H9 (cell line): ENCODE results near the gene ERC2. TPM values are rescaled to one million over a fixed set of nuclear protein-coding genes. Genes with fewer than 3 reads are reported as not detected.
A peak's percentile ranks its signal among the peaks of the same experiment; 100 is the strongest.

Experiments used
- DNase-seq: peaks from one replicate; pipeline ENCODE4 v3.0.0-alpha.2; 2017
- H2AFZ ChIP-seq: one replicate; pipeline ENCODE4 v1.6.1; 2013; ENCODE audit warnings: mild to moderate bottlenecking, low read length, control low read depth, moderate library complexity
- H2AK5ac ChIP-seq: 2 replicates; pipeline ENCODE4 v1.6.1; 2013; ENCODE audit warnings: low read length, control low read depth, mixed read lengths; ENCODE audit not compliant: insufficient read length
- H2BK120ac ChIP-seq: one replicate; pipeline ENCODE4 v1.6.1; 2013; ENCODE audit warnings: low read depth, mild to moderate bottlenecking, low read length, control low read depth, inconsistent platforms; ENCODE audit not compliant: poor library complexity, severe bottlenecking
- H2BK12ac ChIP-seq: 2 replicates; pipeline ENCODE4 v1.6.1; 2013; ENCODE audit warnings: low read length, control low read depth, mixed read lengths, low read depth; ENCODE audit not compliant: insufficient read length
- H2BK15ac ChIP-seq: 2 replicates; pipeline ENCODE4 v1.6.1; 2013; ENCODE audit warnings: low read depth, low read length, control low read depth
- H2BK20ac ChIP-seq: one replicate; pipeline ENCODE4 v1.6.1; 2013; ENCODE audit warnings: low read depth, mild to moderate bottlenecking, low read length, control low read depth, inconsistent platforms; ENCODE audit not compliant: poor library complexity, severe bottlenecking
- H2BK5ac ChIP-seq: 2 replicates; pipeline ENCODE4 v1.6.1; 2013; ENCODE audit warnings: low read length, control low read depth, mixed read lengths; ENCODE audit not compliant: insufficient read length
- H3K14ac ChIP-seq: 2 replicates; pipeline ENCODE4 v1.6.1; 2013; ENCODE audit warnings: low read length, control low read depth; ENCODE audit not compliant: insufficient read depth
- H3K18ac ChIP-seq: 2 replicates; pipeline ENCODE4 v1.6.1; 2013; ENCODE audit warnings: low read depth, mild to moderate bottlenecking, mixed read lengths, low read length, control low read depth; ENCODE audit not compliant: insufficient read length
- H3K23ac ChIP-seq: 2 replicates; pipeline ENCODE4 v1.6.1; 2013; ENCODE audit warnings: low read length, control low read depth, mixed read lengths, low read depth; ENCODE audit not compliant: insufficient read length
- H3K23me2 ChIP-seq: 2 replicates; pipeline ENCODE4 v1.6.1; 2013; ENCODE audit warnings: low read depth, mild to moderate bottlenecking, mixed read lengths, low read length, control low read depth; ENCODE audit not compliant: insufficient read length, poor library complexity, severe bottlenecking
- H3K27ac ChIP-seq: 2 replicates; pipeline ENCODE4 v1.5.1; 2013; ENCODE audit warnings: low read length, control low read depth, mixed read lengths, low read depth; ENCODE audit not compliant: insufficient read length
- H3K27me3 ChIP-seq: 2 replicates; pipeline ENCODE4 v1.6.1; 2013; ENCODE audit warnings: low read length, control low read depth, inconsistent platforms; ENCODE audit not compliant: insufficient read depth
- H3K4ac ChIP-seq: 2 replicates; pipeline ENCODE4 v1.6.1; 2013; ENCODE audit warnings: low read depth, mild to moderate bottlenecking, control low read depth, inconsistent platforms, low read length, moderate library complexity
- H3K4me1 ChIP-seq: 2 replicates; pipeline ENCODE4 v1.6.1; 2013; ENCODE audit warnings: low read length, control low read depth, inconsistent platforms; ENCODE audit not compliant: insufficient read depth
- H3K4me2 ChIP-seq: 2 replicates; pipeline ENCODE4 v1.6.1; 2013; ENCODE audit warnings: low read length, control low read depth, mixed read lengths; ENCODE audit not compliant: insufficient read length, insufficient read depth
- H3K56ac ChIP-seq: 2 replicates; pipeline ENCODE4 v1.6.1; 2013; ENCODE audit warnings: low read depth, mild to moderate bottlenecking, mixed read lengths, low read length, control low read depth; ENCODE audit not compliant: insufficient read length
- H3K79me1 ChIP-seq: 2 replicates; pipeline ENCODE4 v1.6.1; 2013; ENCODE audit warnings: low read depth, mild to moderate bottlenecking, moderate library complexity, low read length, control low read depth, inconsistent platforms; ENCODE audit not compliant: insufficient read depth, poor library complexity, severe bottlenecking
- H3K79me2 ChIP-seq: 2 replicates; pipeline ENCODE4 v1.6.1; 2013; ENCODE audit warnings: low read length, control low read depth, inconsistent platforms; ENCODE audit not compliant: insufficient read depth
- H3K9ac ChIP-seq: 2 replicates; pipeline ENCODE4 v1.6.1; 2013; ENCODE audit warnings: low read length, control low read depth, mixed read lengths; ENCODE audit not compliant: insufficient read length; ENCODE audit errors: extremely low read depth
- H3K9me3 ChIP-seq: one replicate; pipeline ENCODE4 v1.6.1; 2013; ENCODE audit warnings: low read depth, low read length, inconsistent platforms; ENCODE audit not compliant: control insufficient read depth
- H3T11ph ChIP-seq: one replicate; pipeline ENCODE4 v1.6.1; 2013; ENCODE audit warnings: mild to moderate bottlenecking, low read length, control low read depth, inconsistent platforms
- H4K20me1 ChIP-seq: one replicate; pipeline ENCODE4 v1.6.1; 2013; ENCODE audit not compliant: control insufficient read depth, insufficient read length, insufficient read depth
- H4K5ac ChIP-seq: 2 replicates; pipeline ENCODE4 v1.6.1; 2013; ENCODE audit warnings: low read depth, mild to moderate bottlenecking, mixed read lengths, low read length, control low read depth; ENCODE audit not compliant: insufficient read length
- H4K8ac ChIP-seq: replicated peaks from 2 replicates; pipeline ENCODE4 v1.6.1; 2013; ENCODE audit warnings: low read length, control low read depth, mixed read lengths, low read depth; ENCODE audit not compliant: insufficient read length
- H4K91ac ChIP-seq: 2 replicates; pipeline ENCODE4 v1.6.1; 2013; ENCODE audit warnings: low read depth, mild to moderate bottlenecking, moderate library complexity, mixed read lengths, low read length, control low read depth; ENCODE audit not compliant: insufficient read length
- H3K27ac Mint-ChIP-seq, 3 experiments: 2 replicates in 2 of 3; 3 replicates in 1 of 3; pipeline ENCODE4 v1.8.0; 2020 to 2021; ENCODE audit warnings: mixed read lengths in 3 of 3, mild to moderate bottlenecking in 1 of 3, moderate library complexity in 1 of 3
- H3K27me3 Mint-ChIP-seq: 2 replicates; pipeline ENCODE4 v1.8.0; 2021; ENCODE audit warnings: low read depth, mild to moderate bottlenecking, moderate library complexity, mixed read lengths
- H3K36me3 Mint-ChIP-seq, 3 experiments: 2 replicates in 2 of 3; 3 replicates in 1 of 3; pipeline ENCODE4 v1.8.0; 2020 to 2021; ENCODE audit warnings: low read depth in 3 of 3, mixed read lengths in 3 of 3; ENCODE audit not compliant: insufficient read depth in 1 of 3
- H3K4me1 Mint-ChIP-seq, 2 experiments: 2 replicates each; pipeline ENCODE4 v1.8.0; 2020; ENCODE audit warnings: mixed read lengths in 2 of 2
- H3K4me3 Mint-ChIP-seq, 2 experiments: 2 replicates in 1 of 2; 3 replicates in 1 of 2; pipeline ENCODE4 v1.8.0; 2020 to 2021; ENCODE audit warnings: mild to moderate bottlenecking in 2 of 2, mixed read lengths in 2 of 2, moderate library complexity in 1 of 2
- H3K9me3 Mint-ChIP-seq, 2 experiments: 2 replicates in 1 of 2; 3 replicates in 1 of 2; pipeline ENCODE4 v1.8.0; 2020; ENCODE audit warnings: mild to moderate bottlenecking in 2 of 2, mixed read lengths in 2 of 2, moderate library complexity in 1 of 2
- WGBS: extraction: QIAGEN DNeasy Blood & Tissue Kit; methylation state at CpG from one replicate; pipeline ENCODE4 v1.1.7; 2013; ENCODE audit warnings: missing lambda C conversion rate, low lambda C conversion rate, mixed read lengths; ENCODE audit not compliant: insufficient read length; ENCODE audit errors: extremely low coverage; 5-methylcytosine and 5-hydroxymethylcytosine counted together
- total RNA-seq: library from RNA; stranded (reverse); gene quantifications from 2 replicates; pipeline ENCODE4 v1.2.1, GENCODE V29; 2021
- TF ChIP-seq, protein P1 (sequence below): fragments of 200-600 bp; sonication (generic); conservative IDR thresholded peaks from 3 replicates; pipeline ENCODE4 v1.8.0; 2021; ENCODE audit warnings: antibody characterized with exemption, mild to moderate bottlenecking

Gene ERC2
- total RNA-seq, 1 experiment from 2014 or later: 15.4 TPM

DNA sequence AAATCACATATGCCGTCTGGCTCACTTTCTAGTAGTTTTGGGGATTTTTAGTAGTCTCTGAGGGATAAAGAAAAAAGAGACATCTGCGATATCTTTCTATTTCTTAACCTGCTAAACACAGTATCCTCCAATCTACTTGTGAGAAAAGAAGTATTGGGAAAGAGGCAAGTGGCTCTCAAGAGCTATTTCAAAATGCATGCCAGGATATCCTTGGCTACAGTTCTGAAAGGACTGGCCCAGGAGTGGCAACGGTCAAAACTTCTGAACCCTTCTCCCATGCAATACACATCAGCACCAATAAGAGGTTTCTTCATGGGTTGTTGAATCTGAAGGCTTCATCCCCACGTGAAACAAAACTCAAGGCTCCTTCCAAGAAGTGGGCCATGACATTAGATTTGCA, 777.1 kb downstream of the ERC2 start:
- Histone ChIP-seq H3K27me3 (no peaks in the 10 kb centered on the region), H4K8ac (no peak overlapping the region), H3K18ac (no peak overlapping the region), H2AFZ (no peak overlapping the region), H4K91ac (no peak overlapping the region), H3K4ac (no peak overlapping the region), H2BK20ac (no peak overlapping the region), H3T11ph (no peak overlapping the region), H2BK15ac (no peak overlapping the region), H3K23me2 (no peaks in the 10 kb centered on the region), H4K20me1 (no peaks in the 10 kb centered on the region), H3K4me1 (peaks cover 12% of the 10 kb centered on the region), H3K4me2 (no peak overlapping the region), H3K9ac (no peak overlapping the region), H3K23ac (no peak overlapping the region), H3K9me3 (no peaks in the 10 kb centered on the region), H2AK5ac (no peak overlapping the region), H3K79me1 (no peaks in the 10 kb centered on the region), H3K79me2 (no peaks in the 10 kb centered on the region), H2BK12ac (no peak overlapping the region), H2BK5ac (no peak overlapping the region), H3K14ac (no peak overlapping the region), H2BK120ac (no peak overlapping the region), H3K27ac (no peak overlapping the region), H3K56ac (no peak overlapping the region), H4K5ac (no peak overlapping the region)
- TF ChIP-seq, protein P1, sequence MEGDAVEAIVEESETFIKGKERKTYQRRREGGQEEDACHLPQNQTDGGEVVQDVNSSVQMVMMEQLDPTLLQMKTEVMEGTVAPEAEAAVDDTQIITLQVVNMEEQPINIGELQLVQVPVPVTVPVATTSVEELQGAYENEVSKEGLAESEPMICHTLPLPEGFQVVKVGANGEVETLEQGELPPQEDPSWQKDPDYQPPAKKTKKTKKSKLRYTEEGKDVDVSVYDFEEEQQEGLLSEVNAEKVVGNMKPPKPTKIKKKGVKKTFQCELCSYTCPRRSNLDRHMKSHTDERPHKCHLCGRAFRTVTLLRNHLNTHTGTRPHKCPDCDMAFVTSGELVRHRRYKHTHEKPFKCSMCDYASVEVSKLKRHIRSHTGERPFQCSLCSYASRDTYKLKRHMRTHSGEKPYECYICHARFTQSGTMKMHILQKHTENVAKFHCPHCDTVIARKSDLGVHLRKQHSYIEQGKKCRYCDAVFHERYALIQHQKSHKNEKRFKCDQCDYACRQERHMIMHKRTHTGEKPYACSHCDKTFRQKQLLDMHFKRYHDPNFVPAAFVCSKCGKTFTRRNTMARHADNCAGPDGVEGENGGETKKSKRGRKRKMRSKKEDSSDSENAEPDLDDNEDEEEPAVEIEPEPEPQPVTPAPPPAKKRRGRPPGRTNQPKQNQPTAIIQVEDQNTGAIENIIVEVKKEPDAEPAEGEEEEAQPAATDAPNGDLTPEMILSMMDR: no peak
- Mint-ChIP-seq H3K9me3 (no peaks in the 10 kb centered on the region), H3K4me1 (peaks cover 56 to 66% of the 10 kb centered on the region in 2 experiments), H3K36me3 (no peaks in the 10 kb centered on the region; a peak in 1 of 7 replicates), H3K27me3 (no peaks in the 10 kb centered on the region), H3K4me3 (peak overlapping the region in 1 of 2 experiments; percentile 43; a peak in 1 of 5 replicates), H3K27ac (peak overlapping the region in 2 of 3 experiments; percentile 66 to 96; a peak in 4 of 7 replicates)
- WGBS: no CpG with 5 or more reads among the region's 4 CpGs
- no peak for DNase-seq
